ENCODE measurements around the gene MAT1A. TPM values are rescaled to one million over a fixed set of nuclear protein-coding genes. Genes with fewer than 3 reads are reported as not detected.

The MAT1A gene
- total RNA-seq, 1 experiment from 2014 or later = 1.6 TPM

Other genes with a start within 250 kb of the MAT1A start
- gene TMEM254, start 211.0 kb downstream of the MAT1A start, total RNA-seq (2021; ENCODE audit: unreplicated experiment) = 12.1 TPM
- gene PLAC9, start 156.9 kb downstream of the MAT1A start, total RNA-seq (2021; ENCODE audit: unreplicated experiment) = not detected
- gene ANXA11, start 84.1 kb downstream of the MAT1A start, total RNA-seq (2021; ENCODE audit: unreplicated experiment) = 181 TPM
- gene DYDC1, start 67.1 kb upstream of the MAT1A start, total RNA-seq (2021; ENCODE audit: unreplicated experiment) = not detected
- gene DYDC2, start 67.1 kb upstream of the MAT1A start, total RNA-seq (2021; ENCODE audit: unreplicated experiment) = not detected
- 4.9 TPM for gene PRXL2A, start 118.9 kb upstream of the MAT1A start, total RNA-seq (2021; ENCODE audit: unreplicated experiment)
- 86.8 TPM for gene TSPAN14, start 164.7 kb upstream of the MAT1A start, total RNA-seq (2021; ENCODE audit: unreplicated experiment)
- gene SH2D4B, start 248.2 kb upstream of the MAT1A start, total RNA-seq (2021; ENCODE audit: unreplicated experiment) = 0.22 TPM